Fibroblast of skin of right quadriceps (primary cell): ENCODE measurements around the gene SMARCAD1.

Source experiments
- DNase-seq: peaks from one replicate; pipeline ENCODE4 v3.0.0-alpha.2; 2013

Gene SMARCAD1, protein sequence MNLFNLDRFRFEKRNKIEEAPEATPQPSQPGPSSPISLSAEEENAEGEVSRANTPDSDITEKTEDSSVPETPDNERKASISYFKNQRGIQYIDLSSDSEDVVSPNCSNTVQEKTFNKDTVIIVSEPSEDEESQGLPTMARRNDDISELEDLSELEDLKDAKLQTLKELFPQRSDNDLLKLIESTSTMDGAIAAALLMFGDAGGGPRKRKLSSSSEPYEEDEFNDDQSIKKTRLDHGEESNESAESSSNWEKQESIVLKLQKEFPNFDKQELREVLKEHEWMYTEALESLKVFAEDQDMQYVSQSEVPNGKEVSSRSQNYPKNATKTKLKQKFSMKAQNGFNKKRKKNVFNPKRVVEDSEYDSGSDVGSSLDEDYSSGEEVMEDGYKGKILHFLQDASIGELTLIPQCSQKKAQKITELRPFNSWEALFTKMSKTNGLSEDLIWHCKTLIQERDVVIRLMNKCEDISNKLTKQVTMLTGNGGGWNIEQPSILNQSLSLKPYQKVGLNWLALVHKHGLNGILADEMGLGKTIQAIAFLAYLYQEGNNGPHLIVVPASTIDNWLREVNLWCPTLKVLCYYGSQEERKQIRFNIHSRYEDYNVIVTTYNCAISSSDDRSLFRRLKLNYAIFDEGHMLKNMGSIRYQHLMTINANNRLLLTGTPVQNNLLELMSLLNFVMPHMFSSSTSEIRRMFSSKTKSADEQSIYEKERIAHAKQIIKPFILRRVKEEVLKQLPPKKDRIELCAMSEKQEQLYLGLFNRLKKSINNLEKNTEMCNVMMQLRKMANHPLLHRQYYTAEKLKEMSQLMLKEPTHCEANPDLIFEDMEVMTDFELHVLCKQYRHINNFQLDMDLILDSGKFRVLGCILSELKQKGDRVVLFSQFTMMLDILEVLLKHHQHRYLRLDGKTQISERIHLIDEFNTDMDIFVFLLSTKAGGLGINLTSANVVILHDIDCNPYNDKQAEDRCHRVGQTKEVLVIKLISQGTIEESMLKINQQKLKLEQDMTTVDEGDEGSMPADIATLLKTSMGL

GRCh38 chr4:94207469-94208224 lies at the start of gene SMARCAD1:
Gene SMARCAD1 (plus strand): TSS chr4:94207865. CDS start chr4:94208395, 530 bp downstream.
- DNase-seq: peak; percentile 96

- DNase-seq: no peak
Measured at GRCh38 chr4:94158883-94159282, 48.8 kb upstream of the SMARCAD1 start.

- no peak for DNase-seq
Measured at GRCh38 chr4:94159790-94160189, 47.9 kb upstream of the SMARCAD1 start.

- DNase-seq: no peak
Measured at GRCh38 chr4:94160774-94161173, 46.9 kb upstream of the SMARCAD1 start.

GRCh38 chr4:94165256-94165655 lies 42.4 kb upstream of the SMARCAD1 start:
- no peak for DNase-seq

GRCh38 chr4:94168321-94168720 lies 39.3 kb upstream of the SMARCAD1 start:
- DNase-seq: no peak

DNA sequence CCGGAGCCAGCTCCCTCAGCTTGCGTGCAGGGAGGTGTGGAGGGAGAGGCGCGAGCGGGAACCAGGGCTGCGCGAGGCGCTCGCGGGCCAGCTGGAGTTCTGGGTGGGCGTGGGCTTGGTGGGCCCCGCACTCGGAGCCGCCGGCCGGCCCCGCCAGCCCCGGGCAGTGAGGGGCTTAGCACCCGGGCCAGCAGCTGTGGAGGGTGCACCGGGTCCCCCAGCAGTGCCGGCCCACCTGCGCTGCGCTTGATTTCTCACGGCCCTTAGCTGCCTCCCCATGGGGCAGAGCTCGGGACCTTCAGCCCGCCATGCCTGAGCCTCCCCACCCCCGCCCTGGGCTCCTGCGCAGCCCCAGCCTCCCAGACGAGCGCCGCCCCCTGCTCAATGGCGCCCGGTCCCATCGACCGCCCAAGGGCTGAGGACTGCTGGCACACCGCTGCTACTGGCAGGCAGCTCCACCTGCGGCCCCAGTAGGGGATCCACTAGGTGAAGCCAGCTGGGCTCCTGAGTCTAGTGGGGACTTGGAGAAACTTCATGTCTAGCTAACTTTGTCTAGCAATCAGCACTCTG lies 37.8 kb upstream of the SMARCAD1 start:
- no peak for DNase-seq

DNA sequence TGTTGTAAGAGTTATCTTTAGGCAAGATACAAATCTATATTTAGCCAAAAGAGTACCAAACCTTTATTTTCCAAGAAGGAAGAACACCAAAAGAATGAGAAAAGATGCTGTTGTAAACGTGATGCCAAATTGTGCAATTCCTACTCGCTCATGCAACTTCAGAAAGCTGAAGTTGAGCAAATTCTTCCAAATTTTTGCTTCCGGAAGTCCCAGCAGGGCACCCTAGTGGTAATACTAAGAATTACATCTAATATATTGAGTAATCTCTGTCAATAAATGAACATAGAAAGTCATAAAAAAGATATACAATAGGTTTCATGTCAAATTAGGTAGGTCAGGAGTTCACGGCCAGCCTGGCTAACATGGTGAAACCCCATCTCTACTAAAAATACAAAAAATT lies 36.0 kb upstream of the SMARCAD1 start:
- DNase-seq: no peak

- DNase-seq: no peak
Measured at GRCh38 chr4:94175553-94176261, 32.0 kb upstream of the SMARCAD1 start.

GRCh38 chr4:94177822-94178221 lies 29.8 kb upstream of the SMARCAD1 start:
- DNase-seq: no peak

DNA sequence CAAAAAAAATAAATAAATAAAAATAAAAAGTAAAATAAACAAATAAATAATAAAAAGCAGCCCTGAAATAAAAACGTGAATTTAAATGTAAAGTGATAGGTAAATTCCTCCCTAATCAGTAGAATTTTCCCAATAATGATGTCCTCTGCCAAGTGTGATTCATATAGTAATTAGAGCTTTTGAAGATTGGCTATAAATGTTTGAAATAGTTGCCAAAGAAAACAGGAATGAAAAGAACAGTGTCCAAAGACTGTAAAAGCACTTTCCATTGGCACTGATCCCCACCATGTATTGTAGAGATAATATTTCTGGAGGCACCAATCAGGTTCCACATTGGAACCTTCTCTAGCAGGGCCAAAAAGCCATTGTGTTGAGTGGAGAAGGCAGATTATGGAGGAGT lies 25.9 kb upstream of the SMARCAD1 start:
- no peak for DNase-seq

DNA sequence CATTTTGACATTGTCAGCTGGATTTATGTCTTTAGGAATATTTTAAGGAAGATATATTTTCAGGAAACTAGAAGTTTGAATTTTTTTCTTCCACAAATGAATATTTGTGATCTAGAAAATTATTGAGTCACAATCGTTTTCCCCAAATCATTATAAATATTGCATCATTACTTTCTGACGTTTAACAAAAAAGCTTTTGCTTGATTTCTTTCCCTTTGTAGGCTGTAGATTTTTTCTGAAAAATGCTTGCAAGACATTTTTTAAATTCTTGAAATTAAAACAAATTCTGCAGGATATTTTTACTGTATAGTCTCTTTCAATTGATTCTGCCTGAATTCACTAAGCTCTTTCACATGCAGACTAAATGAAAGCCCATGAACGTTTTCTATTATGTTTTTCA lies 4.9 kb upstream of the SMARCAD1 start:
- no peak for DNase-seq

DNA sequence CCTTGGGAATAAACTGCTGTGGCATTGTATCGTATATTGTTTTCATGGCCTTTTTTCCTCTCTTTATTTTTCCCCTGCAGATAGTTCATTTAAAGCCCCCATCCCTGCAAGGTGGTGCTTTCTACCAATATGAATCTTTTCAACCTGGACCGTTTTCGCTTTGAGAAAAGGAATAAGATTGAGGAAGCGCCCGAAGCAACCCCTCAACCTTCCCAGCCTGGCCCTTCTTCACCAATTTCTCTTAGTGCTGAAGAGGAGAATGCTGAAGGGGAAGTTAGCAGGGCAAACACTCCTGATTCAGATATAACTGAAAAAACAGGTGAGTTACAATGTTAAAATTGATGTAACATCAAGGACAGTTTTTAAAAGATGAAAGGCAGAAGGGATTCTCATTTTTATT lies 601 bp downstream of the SMARCAD1 start:
- no peak for DNase-seq

- DNase-seq: no peak
Measured at GRCh38 chr4:94208918-94209317, 1.3 kb downstream of the SMARCAD1 start.

DNA sequence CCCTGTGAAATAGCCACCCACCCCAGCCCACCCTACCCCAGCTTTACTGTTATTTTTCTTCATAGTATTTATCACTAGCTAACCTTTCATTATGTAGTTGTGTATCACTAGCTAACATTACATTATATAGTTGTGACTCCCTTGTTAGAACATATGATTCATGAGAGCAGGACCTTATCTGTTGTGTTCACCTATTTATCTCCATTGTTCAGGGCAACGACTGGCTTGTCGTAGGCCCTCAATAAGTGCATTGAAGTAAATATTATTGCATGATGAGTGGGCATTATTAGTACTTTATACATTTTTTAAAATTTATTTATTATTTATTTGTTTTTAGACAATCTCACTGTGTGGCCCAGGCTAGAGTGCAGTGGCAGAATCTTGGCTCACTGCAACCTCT lies 4.2 kb downstream of the SMARCAD1 start:
- no peak for DNase-seq

GRCh38 chr4:94214703-94215319 lies 7.1 kb downstream of the SMARCAD1 start:
- no peak for DNase-seq

DNA sequence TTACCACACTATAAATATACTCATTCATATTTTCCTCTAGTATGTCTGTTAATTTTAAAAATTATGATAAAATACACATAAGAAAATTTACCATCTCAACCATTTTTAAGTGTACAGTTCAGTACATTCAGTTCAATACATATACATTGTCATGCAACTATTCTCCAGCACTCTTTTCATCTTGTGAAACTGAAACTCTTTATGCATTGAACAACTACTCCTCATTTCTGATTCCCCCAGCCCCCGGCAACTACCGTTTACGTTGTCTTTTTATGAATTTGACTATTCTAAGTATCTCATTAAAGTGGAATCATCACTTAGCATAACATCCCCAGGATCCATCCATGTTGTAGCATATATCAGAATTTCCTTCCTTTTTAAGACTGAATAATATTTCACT lies 8.7 kb downstream of the SMARCAD1 start:
- DNase-seq: no peak

DNA sequence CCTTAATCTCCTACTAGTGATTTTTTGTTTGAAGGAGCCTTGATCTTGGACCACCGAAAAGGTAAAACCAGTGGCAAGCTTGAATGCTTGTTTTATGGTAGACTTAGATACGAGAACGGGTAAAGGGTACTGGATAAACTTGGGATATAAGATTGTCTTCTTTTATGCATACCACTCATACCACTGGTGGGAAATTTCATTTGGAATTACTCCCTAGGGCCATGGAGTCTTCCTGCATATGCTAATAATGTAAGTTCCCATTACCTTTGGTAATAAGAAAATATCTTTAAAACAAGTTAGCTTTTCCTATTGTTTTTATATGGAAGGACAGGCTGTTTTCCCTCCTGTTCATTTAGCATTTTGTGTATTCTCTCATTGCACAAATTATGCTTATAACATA lies 11.7 kb downstream of the SMARCAD1 start:
- DNase-seq: peak; percentile 7

DNA sequence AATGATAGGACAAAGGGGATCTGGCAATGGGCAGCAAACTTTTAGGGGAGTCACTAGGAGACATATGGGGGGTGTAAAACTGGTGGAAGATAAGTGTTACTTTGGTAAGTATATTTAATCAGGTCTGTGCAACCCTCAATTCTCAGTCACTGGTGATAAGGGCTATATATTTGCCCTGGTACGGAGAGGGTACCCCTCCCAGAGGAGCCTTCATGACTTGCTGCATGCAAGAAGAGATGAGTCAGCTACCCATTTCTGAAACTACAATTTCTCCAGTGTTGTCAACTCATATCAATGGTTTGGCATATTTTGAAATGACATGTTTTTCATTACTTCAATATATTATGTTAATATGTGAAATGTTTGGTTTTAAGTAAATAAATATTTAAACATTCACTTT lies 14.3 kb downstream of the SMARCAD1 start:
- no peak for DNase-seq

DNA sequence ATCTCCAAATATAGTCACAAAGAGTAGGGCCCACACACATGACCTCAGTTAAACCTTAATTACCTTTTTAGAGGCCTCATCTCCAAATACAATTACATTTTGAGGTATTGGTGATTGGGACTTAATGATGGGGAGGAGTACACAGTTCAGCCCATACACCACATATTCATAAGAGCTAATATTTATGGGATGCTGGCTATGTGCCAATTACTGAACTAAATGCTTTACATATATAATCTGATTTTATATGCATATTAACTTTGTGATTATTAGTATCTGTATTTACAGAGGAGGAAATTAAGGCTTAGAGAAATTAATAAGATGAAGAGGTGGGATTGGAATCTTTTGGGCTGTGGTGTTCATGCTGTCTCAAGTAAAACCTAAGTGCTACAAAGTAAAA lies 17.8 kb downstream of the SMARCAD1 start:
- no peak for DNase-seq

DNA sequence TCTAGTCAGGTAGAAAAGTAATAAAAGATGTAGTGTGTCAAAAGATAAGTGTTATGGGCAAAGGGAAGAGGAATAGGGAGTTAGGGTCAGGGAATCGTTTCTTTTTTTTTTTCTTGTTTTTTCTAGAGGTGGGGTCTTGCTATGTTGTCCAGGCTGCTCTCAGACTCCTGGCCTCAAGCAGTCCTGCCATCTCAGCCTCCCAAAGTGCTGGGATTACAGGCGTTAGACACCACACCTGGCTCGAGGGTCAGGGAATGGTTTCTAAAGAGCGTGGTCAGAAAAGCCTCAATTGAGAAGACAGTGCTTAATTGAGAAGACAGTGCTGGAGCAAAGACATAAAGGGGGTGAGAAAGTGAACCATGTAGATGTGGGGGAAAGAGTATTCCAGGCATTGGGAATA lies 19.1 kb downstream of the SMARCAD1 start:
- DNase-seq: no peak
